Body of pancreas (tissue), 4 donors: Measurements from ENCODE around the gene HLA-DRB5. TPM values are rescaled to one million over a fixed set of nuclear protein-coding genes. Genes with fewer than 3 reads are reported as not detected.
"Not testable (repeated sequence)": the region's sequence is repeated elsewhere in the genome, so short reads cannot be mapped to it uniquely, and the experiment has no call there.

Experiments
- ATAC-seq: fragments of 150-250 bp; one replicate; pipeline ENCODE4 v1.9.1; 2016
- DNase-seq, 4 donors: peaks; one replicate each; pipeline ENCODE4 v3.0.0-alpha.2; 2019
- H3K27ac ChIP-seq, 4 donors: fragments of 200-600 bp; sonication (generic); 1 replicate in 3 of 4; 2 replicates in 1 of 4; pipeline versions ENCODE4 v1.5.1 to v1.6.1; 2016 to 2019; ENCODE audit warnings: mild to moderate bottlenecking in 1 of 4, mixed read lengths in 1 of 4, moderate library complexity in 1 of 4
- H3K27me3 ChIP-seq, 2 donors: fragments of 200-600 bp; sonication (generic); one replicate each; pipeline ENCODE4 v1.6.0; 2016; ENCODE audit warnings: mild to moderate bottlenecking in 1 of 2
- H3K36me3 ChIP-seq, 2 donors: fragments of 200-600 bp; sonication (generic); replicated peaks in 1 of 2; 2 replicates each; pipeline ENCODE4 v1.5.1; 2016; ENCODE audit warnings: low read depth in 2 of 2; ENCODE audit not compliant: insufficient read depth in 1 of 2
- H3K4me1 ChIP-seq: fragments of 200-600 bp; sonication (generic); one replicate; pipeline ENCODE4 v1.6.0; 2016
- H3K4me3 ChIP-seq, 2 donors: fragments of 200-600 bp; sonication (generic); 1 replicate in 1 of 2; 2 replicates in 1 of 2; pipeline ENCODE4 v1.5.1; 2016 to 2019
- H3K9me3 ChIP-seq, 3 donors: fragments of 200-600 bp; sonication (generic); 1 replicate in 2 of 3; 2 replicates in 1 of 3; pipeline ENCODE4 v1.5.1; 2016
- POLR2A ChIP-seq, 3 donors: fragments of 450-650 bp; IDR thresholded peaks; one replicate each; pipeline ENCODE4 v1.6.1; 2016; ENCODE audit warnings: antibody characterized with exemption in 3 of 3, mild to moderate bottlenecking in 2 of 3
- WGBS, 2 donors: methylation state at CpG; one replicate each; pipeline ENCODE4 v1.1.5; 2017; 5-methylcytosine and 5-hydroxymethylcytosine counted together
- intact Hi-C: fragments of 100-400 bp; cut with DNase I; formaldehyde crosslinking; loops from one replicate; pipeline ENCODE4 v1.15.1; 2023
- total RNA-seq, 2 donors: library from RNA; depleted of rRNA; stranded (reverse); fragments of >200 nt; gene quantifications; one replicate each; pipeline ENCODE4 v1.1.0, GENCODE V29; 2016
- TF ChIP-seq, protein P1 (sequence below), 7 experiments: fragments of 450-650 bp in 4 of 7; fragments of 200-600 bp in 3 of 7; sonication (generic) in 3 of 7; IDR thresholded peaks; one replicate each; pipeline ENCODE4 v1.5.1; 2016 to 2019; ENCODE audit warnings: antibody characterized with exemption in 7 of 7

The HLA-DRB5 gene
- total RNA-seq, 2 donors from 2014 or later, result 1.3 to 19.8 TPM

DNA sequence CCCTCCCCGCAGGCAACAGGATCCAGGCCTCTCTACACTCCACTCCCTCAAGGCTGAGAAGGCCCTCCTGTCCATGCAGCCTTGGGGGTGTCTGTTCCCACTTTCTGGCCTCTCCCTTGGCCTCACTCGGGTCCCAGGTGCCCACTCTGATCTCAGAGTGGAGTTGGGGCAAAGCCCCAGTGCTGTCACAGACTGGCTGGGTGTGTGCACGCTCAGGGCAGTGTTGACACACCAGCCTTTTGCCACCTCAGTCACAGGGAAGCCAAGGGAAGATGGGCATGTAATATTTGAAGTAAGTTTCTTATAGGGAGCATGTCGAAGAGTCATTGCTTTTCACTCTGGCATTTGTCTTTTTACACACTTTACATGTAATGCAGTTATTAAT lies 45.5 kb downstream of the HLA-DRB5 start:
- H3K27ac ChIP-seq, result no peak overlapping the region
- 62 to 64% methylated on average over 4 of the region's 4 CpGs for WGBS, 2 donors
- ATAC-seq (no peak), DNase-seq (no peak)
- no peaks in the 10 kb centered on the region for H3K36me3 ChIP-seq
- intact Hi-C loops, result no loop called here
- no peaks in the 10 kb centered on the region for H3K9me3 ChIP-seq
- H3K4me3 ChIP-seq, result no peak overlapping the region
- no peaks in the 10 kb centered on the region for H3K4me1 ChIP-seq
- no peaks in the 10 kb centered on the region for H3K27me3 ChIP-seq
- TF ChIP-seq, protein P1, sequence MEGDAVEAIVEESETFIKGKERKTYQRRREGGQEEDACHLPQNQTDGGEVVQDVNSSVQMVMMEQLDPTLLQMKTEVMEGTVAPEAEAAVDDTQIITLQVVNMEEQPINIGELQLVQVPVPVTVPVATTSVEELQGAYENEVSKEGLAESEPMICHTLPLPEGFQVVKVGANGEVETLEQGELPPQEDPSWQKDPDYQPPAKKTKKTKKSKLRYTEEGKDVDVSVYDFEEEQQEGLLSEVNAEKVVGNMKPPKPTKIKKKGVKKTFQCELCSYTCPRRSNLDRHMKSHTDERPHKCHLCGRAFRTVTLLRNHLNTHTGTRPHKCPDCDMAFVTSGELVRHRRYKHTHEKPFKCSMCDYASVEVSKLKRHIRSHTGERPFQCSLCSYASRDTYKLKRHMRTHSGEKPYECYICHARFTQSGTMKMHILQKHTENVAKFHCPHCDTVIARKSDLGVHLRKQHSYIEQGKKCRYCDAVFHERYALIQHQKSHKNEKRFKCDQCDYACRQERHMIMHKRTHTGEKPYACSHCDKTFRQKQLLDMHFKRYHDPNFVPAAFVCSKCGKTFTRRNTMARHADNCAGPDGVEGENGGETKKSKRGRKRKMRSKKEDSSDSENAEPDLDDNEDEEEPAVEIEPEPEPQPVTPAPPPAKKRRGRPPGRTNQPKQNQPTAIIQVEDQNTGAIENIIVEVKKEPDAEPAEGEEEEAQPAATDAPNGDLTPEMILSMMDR (IDR thresholded peaks at IDR 0.05), result no peak
- no peak for TF ChIP-seq POLR2A (IDR thresholded peaks at IDR 0.05)

- no peak for ATAC-seq
- intact Hi-C loops, result no loop called here
- Histone ChIP-seq H3K4me3 (no peak overlapping the region), H3K27me3 (no peaks in the 10 kb centered on the region), H3K4me1 (no peaks in the 10 kb centered on the region), H3K27ac (no peak overlapping the region), H3K9me3 (no peaks in the 10 kb centered on the region), H3K36me3 (no peaks in the 10 kb centered on the region)
- 52 to 55% methylated on average over 18 to 26 of the region's 26 CpGs for WGBS, 2 donors
- TF ChIP-seq, protein P1 (IDR thresholded peaks at IDR 0.05), result no peak
- TF ChIP-seq POLR2A (IDR thresholded peaks at IDR 0.05), result no peak
- DNase-seq, result no peak
Measured at GRCh38 chr6:32483968-32484613, 46.0 kb downstream of the HLA-DRB5 start.

DNA sequence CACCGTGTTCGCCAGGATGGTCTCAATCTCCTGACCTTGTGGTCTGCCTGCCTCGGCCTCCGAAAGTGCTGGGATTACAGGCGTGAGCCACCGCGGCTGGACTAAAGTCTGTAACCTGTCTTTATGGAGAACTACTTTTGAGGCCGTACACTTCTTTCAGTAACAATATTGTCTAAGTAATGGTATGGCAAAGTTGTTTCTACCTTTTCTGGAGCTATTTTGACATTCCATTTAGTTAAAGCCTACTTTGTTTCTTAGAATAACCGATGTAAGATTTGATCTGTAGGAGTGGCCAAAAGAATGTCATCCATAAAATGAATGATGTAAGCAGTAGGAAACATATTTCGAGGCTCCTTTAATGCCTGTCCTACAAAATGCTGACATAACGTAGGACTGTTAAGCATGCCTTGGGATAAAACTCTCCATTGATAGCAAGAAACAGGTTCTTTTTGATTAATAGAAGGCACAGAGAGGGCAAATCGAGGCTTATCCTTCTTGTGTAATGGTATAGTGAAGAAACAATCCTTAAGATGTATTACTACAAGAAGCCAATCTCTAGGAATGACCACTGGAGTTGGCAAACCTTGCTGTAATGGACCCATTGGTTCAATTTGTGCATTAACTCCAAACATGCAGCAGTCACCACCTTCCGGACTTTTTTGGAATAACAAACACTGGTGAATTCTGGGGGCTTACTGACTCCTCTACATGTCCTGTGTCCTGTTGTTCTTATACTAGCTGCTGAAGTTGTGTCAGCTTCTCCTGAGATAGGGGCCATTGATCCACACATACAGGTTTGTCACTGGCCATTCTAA lies 54.5 kb downstream of the HLA-DRB5 start:
- WGBS, 2 donors, result 68 to 71% methylated on average over 13 of the region's 13 CpGs
- Histone ChIP-seq H3K9me3 (no peaks in the 10 kb centered on the region), H3K27ac (no peak overlapping the region), H3K36me3 (no peaks in the 10 kb centered on the region), H3K27me3 (no peaks in the 10 kb centered on the region), H3K4me1 (no peaks in the 10 kb centered on the region), H3K4me3 (no peak overlapping the region)
- no peak for DNase-seq
- no peak for ATAC-seq
- intact Hi-C loops, result no loop called here
- TF ChIP-seq, protein P1 (IDR thresholded peaks at IDR 0.05), result no peak
- TF ChIP-seq POLR2A (IDR thresholded peaks at IDR 0.05), result no peak

- 31 to 36% methylated on average over 10 of the region's 10 CpGs for WGBS, 2 donors
- intact Hi-C loops, H3K27me3 ChIP-seq, H3K9me3 ChIP-seq, H3K36me3 ChIP-seq, H3K4me1 ChIP-seq, H3K4me3 ChIP-seq: not testable (repeated sequence)
- TF ChIP-seq POLR2A (IDR thresholded peaks at IDR 0.05), result peak in 1 of 3 donors; percentile 40
- ATAC-seq (peak; percentile 87), DNase-seq (peak in 1 of 4 donors; percentile 42)
- peak overlapping the region in 2 of 4 donors; percentile 44 to 60 for H3K27ac ChIP-seq
Measured at GRCh38 chr6:32473376-32474348, 56.4 kb downstream of the HLA-DRB5 start.
